A549 treated with DMSO at 1 μM for 4 hours (cell line): ENCODE data around the gene CDH26. TPM values are rescaled to one million over a fixed set of nuclear protein-coding genes. Genes with fewer than 3 reads are reported as not detected.

Source experiments
- total RNA-seq: library from RNA; stranded (reverse); fragments of 200-300 nt; extraction: Qiagen RNA extraction; gene quantifications from 5 replicates; pipeline ENCODE4 v1.2.3, GENCODE V29; 2022; ENCODE audit warnings: low read depth

The CDH26 gene
- 0.09 to 0.28 TPM (median 0.12 TPM) in 4 of 5 replicates, not detected in the other for total RNA-seq

GRCh38 chr20:59958123-59958522 lies at the start of gene CDH26:
TSS of gene CDH26 (plus strand) at chr20:59958423. CDS start at chr20:59958727, 304 bp downstream.

GRCh38 chr20:59933296-59933848 lies 24.9 kb upstream of the CDH26 start, which contains the start of gene SYCP2:
TSS of gene SYCP2 (minus strand) at chr20:59933637. CDS start at chr20:59922413, 11,224 bp downstream.

DNA sequence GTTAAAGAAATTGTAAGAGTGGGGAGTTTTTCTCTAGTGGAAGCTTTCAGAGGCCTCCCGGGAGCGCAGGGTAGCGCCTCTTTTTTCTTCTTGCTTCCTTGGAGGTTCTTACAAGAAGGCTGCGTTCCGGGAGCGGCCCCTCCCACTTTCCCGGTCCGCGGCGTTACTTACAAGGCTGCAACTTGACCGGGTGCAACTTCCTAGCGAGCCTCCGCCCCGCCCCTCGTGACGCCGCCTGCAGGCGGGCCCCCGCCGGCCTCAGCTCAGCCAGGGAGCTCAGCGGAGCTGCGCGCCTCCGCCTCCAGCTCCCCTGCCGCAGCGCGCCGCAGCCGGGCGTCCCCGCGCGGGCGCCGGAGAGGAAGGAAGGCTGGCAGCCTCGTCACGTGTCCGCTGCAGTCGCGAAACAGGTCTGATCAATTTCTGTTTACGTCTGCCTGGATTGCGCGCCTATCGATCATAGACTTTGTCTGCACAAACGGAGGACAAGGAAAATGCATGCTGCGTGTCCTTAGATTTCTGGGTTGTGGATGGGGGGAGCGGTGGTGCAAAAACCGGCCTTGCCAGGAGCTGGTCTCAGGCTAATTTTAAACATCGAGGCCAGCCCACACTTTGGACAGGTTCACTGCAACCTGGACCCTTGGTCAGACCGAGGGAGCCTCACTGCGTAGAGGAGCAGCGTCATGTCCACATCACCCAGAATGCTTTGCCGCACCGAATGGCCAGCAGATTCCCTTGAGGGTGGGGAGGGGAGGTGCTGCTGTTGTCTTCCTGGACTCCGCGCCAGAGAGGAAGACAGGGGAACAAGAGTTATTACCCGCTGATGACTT lies 17.9 kb upstream of the CDH26 start, which contains the start of the genes FAM217B and PPP1R3D:
Gene FAM217B (plus strand): TSS at position 261 of the 827 bp plus-strand sequence. CDS start 3,555 bp downstream, outside the sequence.
Gene PPP1R3D (minus strand): TSS at position 177 of the 827 bp plus-strand sequence. CDS start 374 bp downstream, outside the sequence.

Other genes with a start within 250 kb of the CDH26 start
- 0.18 to 0.81 TPM (median 0.37 TPM) in 5 replicates for gene SYCP2, start 24.8 kb upstream of the CDH26 start, total RNA-seq
- 1.8 to 3.2 TPM (median 2.8 TPM) in 5 replicates for gene PPP1R3D, start 18.1 kb upstream of the CDH26 start, total RNA-seq
- 5.9 to 8.8 TPM (median 7.2 TPM) in 5 replicates for gene FAM217B, start 18.0 kb upstream of the CDH26 start, total RNA-seq